ENCODE data around the gene CUTA.
"Not testable (repeated sequence)": the region's sequence is repeated elsewhere in the genome, so short reads cannot be mapped to it uniquely, and the experiment has no call there.

CUTA gene

GRCh38 chr6:33399881-33400280 is 18.0 kb downstream of the CUTA start:
- not testable (repeated sequence) for DNase-seq

- DNase-seq, result not testable (repeated sequence)
Observed at GRCh38 chr6:33398601-33399000, 19.3 kb downstream of the CUTA start.

- no peak for DNase-seq
Observed at GRCh38 chr6:33397541-33397940, 20.4 kb downstream of the CUTA start.

- DNase-seq, result no peak
Observed at GRCh38 chr6:33392979-33393378, 24.9 kb downstream of the CUTA start.

GRCh38 chr6:33392595-33392948 is 25.3 kb downstream of the CUTA start:
- no peak for DNase-seq

- DNase-seq, result no peak
Observed at GRCh38 chr6:33391922-33392594, 25.8 kb downstream of the CUTA start.

- peak; percentile 98 for DNase-seq
Observed at GRCh38 chr6:33391278-33391921, 26.5 kb downstream of the CUTA start, which contains the start of gene KIFC1. TSS of gene KIFC1 (plus strand) at chr6:33391823. CDS start at chr6:33391986, 163 bp downstream.

- DNase-seq, result no peak
Observed at GRCh38 chr6:33390767-33391277, 27.1 kb downstream of the CUTA start.

GRCh38 chr6:33390173-33390572 is 27.7 kb downstream of the CUTA start:
- no peak for DNase-seq

- DNase-seq, result no peak
Observed at GRCh38 chr6:33384581-33385020, 33.3 kb downstream of the CUTA start.

- no peak for DNase-seq
Observed at GRCh38 chr6:33383427-33384185, 34.3 kb downstream of the CUTA start.

GRCh38 chr6:33380272-33380981 is 37.5 kb downstream of the CUTA start:
- DNase-seq, result no peak

GRCh38 chr6:33379184-33379583 is 38.7 kb downstream of the CUTA start:
- not testable (repeated sequence) for DNase-seq

GRCh38 chr6:33377171-33377570 is 40.7 kb downstream of the CUTA start:
- DNase-seq, result no peak

GRCh38 chr6:33375143-33375671 is 42.7 kb downstream of the CUTA start:
- no peak for DNase-seq

GRCh38 chr6:33373960-33374910 is 43.7 kb downstream of the CUTA start:
- no peak for DNase-seq

- no peak for DNase-seq
Observed at GRCh38 chr6:33372526-33373123, 45.3 kb downstream of the CUTA start.

- not testable (repeated sequence) for DNase-seq
Observed at GRCh38 chr6:33371901-33372300, 46.0 kb downstream of the CUTA start.

- not testable (repeated sequence) for DNase-seq
Observed at GRCh38 chr6:33367715-33368025, 50.2 kb downstream of the CUTA start.

- no peak for DNase-seq
Observed at GRCh38 chr6:33367009-33367714, 50.7 kb downstream of the CUTA start.
